GM23338 (cell line): ENCODE results near the gene DEFB124.
"Not testable (repeated sequence)": the region's sequence is repeated elsewhere in the genome, so short reads cannot be mapped to it uniquely, and the experiment has no call there.

Source experiments
- CREB1 ChIP-seq: fragments of 250-450 bp; sonication (Bioruptor Pico); IDR thresholded peaks from 2 replicates; pipeline ENCODE4 v1.5.0; 2020; ENCODE audit warnings: low read depth, mild to moderate bottlenecking, moderate library complexity
- EZH2 ChIP-seq: fragments of 200-600 bp; sonication (generic); IDR thresholded peaks from one replicate; pipeline ENCODE4 v1.8.0; 2017; ENCODE audit warnings: antibody characterized with exemption, mild to moderate bottlenecking, low read depth; ENCODE audit not compliant: unreplicated experiment
- EZH2phosphoT487 ChIP-seq: fragments of 200-600 bp; sonication (generic); IDR thresholded peaks from one replicate; pipeline ENCODE4 v1.8.1; 2018; ENCODE audit warnings: antibody characterized with exemption; ENCODE audit not compliant: unreplicated experiment
- JUNB ChIP-seq: IDR thresholded peaks from one replicate; pipeline ENCODE4 v1.6.1; 2016; ENCODE audit warnings: antibody characterized with exemption; ENCODE audit not compliant: unreplicated experiment
- NANOG ChIP-seq: IDR thresholded peaks from 2 replicates; pipeline ENCODE4 v1.6.1; 2016; ENCODE audit warnings: antibody characterized with exemption, borderline replicate concordance
- POLR2AphosphoS5 ChIP-seq: IDR thresholded peaks from 2 replicates; pipeline ENCODE4 v1.6.1; 2016; ENCODE audit warnings: antibody characterized with exemption, low read depth
- STAT1 ChIP-seq: IDR thresholded peaks from one replicate; pipeline ENCODE4 v1.6.1; 2016; ENCODE audit warnings: antibody characterized with exemption; ENCODE audit not compliant: unreplicated experiment
- ZNF331 ChIP-seq: fragments of 250-450 bp; sonication (Bioruptor Pico); IDR thresholded peaks from 2 replicates; pipeline ENCODE4 v1.5.0; 2020; ENCODE audit warnings: low read depth, mild to moderate bottlenecking, moderate library complexity
- TF ChIP-seq, protein P1 (sequence below), 2 experiments: fragments of 200-600 bp in 1 of 2; sonication (generic) in 1 of 2; conservative IDR thresholded peaks; 2 replicates each; pipeline versions ENCODE4 v1.5.1 to v1.6.1; 2016 to 2017; ENCODE audit warnings: antibody characterized with exemption in 2 of 2, low read depth in 2 of 2, mild to moderate bottlenecking in 2 of 2, moderate library complexity in 1 of 2
- TF ChIP-seq, protein P2 (sequence below): IDR thresholded peaks from 2 replicates; pipeline ENCODE4 v1.6.1; 2016; ENCODE audit warnings: antibody characterized with exemption
- TF ChIP-seq, protein P3 (sequence below): IDR thresholded peaks from one replicate; pipeline ENCODE4 v1.6.1; 2018; ENCODE audit warnings: antibody characterized with exemption; ENCODE audit not compliant: unreplicated experiment

DNA sequence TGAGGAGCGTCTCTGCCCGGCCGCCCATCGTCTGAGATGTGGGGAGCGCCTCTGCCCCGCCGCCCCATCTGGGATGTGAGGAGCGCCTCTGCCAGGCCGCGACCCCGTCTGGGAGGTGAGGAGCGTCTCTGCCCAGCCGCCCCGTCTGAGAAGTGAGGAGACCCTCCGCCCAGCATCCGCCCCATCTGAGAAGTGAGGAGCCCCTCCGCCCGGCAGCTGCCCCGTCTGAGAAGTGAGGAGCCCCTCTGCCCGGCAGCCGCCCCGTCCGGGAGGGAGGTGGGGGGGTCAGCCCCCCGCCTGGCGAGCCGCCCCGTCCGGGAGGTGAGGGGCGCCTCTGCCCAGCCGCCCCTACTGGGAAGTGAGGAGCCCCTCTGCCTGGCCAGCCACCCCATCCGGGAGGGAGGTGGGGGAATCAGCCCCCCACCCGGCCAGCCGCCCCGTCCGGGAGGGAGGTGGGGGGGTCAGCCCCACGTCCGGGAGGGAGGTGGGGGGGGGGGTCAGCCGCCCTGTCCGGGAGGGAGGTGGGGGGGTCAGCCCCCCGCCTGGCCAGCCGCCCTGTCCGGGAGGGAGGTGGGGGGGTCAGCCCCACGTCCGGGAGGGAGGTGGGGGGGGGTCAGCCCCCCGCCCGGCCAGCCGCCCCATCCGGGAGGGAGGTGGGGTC lies 47.9 kb downstream of the DEFB124 start:
- not testable (repeated sequence) for TF ChIP-seq POLR2AphosphoS5; EZH2; NANOG; EZH2phosphoT487; CREB1 (CRISPR knock-in tag); JUNB; ZNF331 (CRISPR knock-in tag); STAT1
- TF ChIP-seq, protein P1, sequence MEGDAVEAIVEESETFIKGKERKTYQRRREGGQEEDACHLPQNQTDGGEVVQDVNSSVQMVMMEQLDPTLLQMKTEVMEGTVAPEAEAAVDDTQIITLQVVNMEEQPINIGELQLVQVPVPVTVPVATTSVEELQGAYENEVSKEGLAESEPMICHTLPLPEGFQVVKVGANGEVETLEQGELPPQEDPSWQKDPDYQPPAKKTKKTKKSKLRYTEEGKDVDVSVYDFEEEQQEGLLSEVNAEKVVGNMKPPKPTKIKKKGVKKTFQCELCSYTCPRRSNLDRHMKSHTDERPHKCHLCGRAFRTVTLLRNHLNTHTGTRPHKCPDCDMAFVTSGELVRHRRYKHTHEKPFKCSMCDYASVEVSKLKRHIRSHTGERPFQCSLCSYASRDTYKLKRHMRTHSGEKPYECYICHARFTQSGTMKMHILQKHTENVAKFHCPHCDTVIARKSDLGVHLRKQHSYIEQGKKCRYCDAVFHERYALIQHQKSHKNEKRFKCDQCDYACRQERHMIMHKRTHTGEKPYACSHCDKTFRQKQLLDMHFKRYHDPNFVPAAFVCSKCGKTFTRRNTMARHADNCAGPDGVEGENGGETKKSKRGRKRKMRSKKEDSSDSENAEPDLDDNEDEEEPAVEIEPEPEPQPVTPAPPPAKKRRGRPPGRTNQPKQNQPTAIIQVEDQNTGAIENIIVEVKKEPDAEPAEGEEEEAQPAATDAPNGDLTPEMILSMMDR (conservative IDR thresholded peaks at IDR 0.05; ENCODE audit: low read depth in 2 of 2): not testable (repeated sequence)
- TF ChIP-seq, protein P2, sequence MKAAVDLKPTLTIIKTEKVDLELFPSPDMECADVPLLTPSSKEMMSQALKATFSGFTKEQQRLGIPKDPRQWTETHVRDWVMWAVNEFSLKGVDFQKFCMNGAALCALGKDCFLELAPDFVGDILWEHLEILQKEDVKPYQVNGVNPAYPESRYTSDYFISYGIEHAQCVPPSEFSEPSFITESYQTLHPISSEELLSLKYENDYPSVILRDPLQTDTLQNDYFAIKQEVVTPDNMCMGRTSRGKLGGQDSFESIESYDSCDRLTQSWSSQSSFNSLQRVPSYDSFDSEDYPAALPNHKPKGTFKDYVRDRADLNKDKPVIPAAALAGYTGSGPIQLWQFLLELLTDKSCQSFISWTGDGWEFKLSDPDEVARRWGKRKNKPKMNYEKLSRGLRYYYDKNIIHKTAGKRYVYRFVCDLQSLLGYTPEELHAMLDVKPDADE: not testable (repeated sequence)
- TF ChIP-seq, protein P3, sequence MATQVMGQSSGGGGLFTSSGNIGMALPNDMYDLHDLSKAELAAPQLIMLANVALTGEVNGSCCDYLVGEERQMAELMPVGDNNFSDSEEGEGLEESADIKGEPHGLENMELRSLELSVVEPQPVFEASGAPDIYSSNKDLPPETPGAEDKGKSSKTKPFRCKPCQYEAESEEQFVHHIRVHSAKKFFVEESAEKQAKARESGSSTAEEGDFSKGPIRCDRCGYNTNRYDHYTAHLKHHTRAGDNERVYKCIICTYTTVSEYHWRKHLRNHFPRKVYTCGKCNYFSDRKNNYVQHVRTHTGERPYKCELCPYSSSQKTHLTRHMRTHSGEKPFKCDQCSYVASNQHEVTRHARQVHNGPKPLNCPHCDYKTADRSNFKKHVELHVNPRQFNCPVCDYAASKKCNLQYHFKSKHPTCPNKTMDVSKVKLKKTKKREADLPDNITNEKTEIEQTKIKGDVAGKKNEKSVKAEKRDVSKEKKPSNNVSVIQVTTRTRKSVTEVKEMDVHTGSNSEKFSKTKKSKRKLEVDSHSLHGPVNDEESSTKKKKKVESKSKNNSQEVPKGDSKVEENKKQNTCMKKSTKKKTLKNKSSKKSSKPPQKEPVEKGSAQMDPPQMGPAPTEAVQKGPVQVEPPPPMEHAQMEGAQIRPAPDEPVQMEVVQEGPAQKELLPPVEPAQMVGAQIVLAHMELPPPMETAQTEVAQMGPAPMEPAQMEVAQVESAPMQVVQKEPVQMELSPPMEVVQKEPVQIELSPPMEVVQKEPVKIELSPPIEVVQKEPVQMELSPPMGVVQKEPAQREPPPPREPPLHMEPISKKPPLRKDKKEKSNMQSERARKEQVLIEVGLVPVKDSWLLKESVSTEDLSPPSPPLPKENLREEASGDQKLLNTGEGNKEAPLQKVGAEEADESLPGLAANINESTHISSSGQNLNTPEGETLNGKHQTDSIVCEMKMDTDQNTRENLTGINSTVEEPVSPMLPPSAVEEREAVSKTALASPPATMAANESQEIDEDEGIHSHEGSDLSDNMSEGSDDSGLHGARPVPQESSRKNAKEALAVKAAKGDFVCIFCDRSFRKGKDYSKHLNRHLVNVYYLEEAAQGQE: not testable (repeated sequence)
